Right atrium auricular region (tissue), 2 donors: ENCODE data around the gene FADS3. TPM values are rescaled to one million over a fixed set of nuclear protein-coding genes. Genes with fewer than 3 reads are reported as not detected.

Experiments
- DNase-seq: peaks from one replicate; pipeline ENCODE4 v3.0.0-alpha.2; 2019; ENCODE audit warnings: low spot score
- H3K27ac ChIP-seq, 2 donors: fragments of 200-600 bp; sonication (generic); 1 replicate in 1 of 2; 2 replicates in 1 of 2; pipeline ENCODE4 v1.5.1; 2016 to 2019
- H3K27me3 ChIP-seq, 2 donors: fragments of 200-600 bp; sonication (generic); one replicate each; pipeline versions ENCODE4 v1.5.1 to v1.6.0; 2017 to 2019
- H3K36me3 ChIP-seq: fragments of 200-600 bp; sonication (generic); one replicate; pipeline ENCODE4 v1.5.1; 2016
- H3K4me1 ChIP-seq, 2 donors: fragments of 200-600 bp; sonication (generic); one replicate each; pipeline versions ENCODE4 v1.5.1 to v1.6.0; 2017 to 2019
- H3K4me3 ChIP-seq, 2 donors: fragments of 200-600 bp; sonication (generic); 1 replicate in 1 of 2; 2 replicates in 1 of 2; pipeline ENCODE4 v1.5.1; 2017 to 2019; ENCODE audit warnings: mild to moderate bottlenecking in 1 of 2, moderate library complexity in 1 of 2
- H3K9me3 ChIP-seq, 2 donors: fragments of 200-600 bp; sonication (generic); one replicate each; pipeline ENCODE4 v1.5.1; 2019
- total RNA-seq, 2 donors: library from RNA; depleted of rRNA; stranded (reverse); fragments of >200 nt; gene quantifications; one replicate each; pipeline ENCODE4 v1.1.0, GENCODE V29; 2016
- TF ChIP-seq, protein P1 (sequence below), 2 donors: fragments of 200-600 bp; sonication (generic); IDR thresholded peaks; one replicate each; pipeline ENCODE4 v1.5.1; 2019; ENCODE audit warnings: antibody characterized with exemption in 2 of 2

The FADS3 gene
- total RNA-seq, 2 donors from 2014 or later = 48.7 to 93.0 TPM

DNA sequence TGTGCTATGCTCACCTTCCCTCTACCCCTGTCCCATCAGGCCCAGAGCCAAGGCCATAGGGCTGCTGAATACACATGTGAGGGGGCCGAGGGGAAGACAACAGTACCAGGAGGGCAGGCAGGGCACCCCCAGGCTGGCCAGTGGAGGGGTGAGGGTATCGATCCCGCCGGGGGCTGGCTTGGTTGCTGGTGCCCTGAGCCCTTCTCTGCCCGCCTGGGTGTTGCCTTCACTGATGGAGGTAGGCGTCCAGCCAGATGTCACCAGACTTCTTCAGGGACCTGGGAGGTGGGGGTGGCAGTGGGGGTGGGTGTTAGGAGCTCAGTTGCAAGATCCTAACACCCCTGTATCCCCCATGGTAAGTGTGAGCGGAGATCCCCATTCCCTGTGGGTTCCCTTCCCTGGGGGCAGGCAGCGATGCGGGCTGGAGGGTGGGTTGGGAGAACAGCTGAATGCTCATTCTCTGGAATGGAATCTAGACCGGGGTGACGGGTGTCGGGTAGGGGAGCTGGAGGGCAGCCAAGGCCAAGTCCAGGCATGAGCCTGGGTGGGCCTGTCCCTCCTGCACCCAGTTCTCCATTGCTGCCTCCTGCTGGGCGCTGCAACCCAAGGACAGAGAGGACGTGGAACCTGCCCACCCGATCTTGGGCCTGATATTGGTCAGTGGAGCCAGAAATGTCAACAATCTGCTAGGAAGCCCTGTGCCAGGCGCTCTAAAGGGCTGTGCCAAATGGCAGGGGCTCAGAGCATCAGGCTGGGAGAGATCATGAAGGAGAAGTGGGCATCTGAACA lies 17.6 kb downstream of the FADS3 start:
- peak overlapping the region; percentile 51 to 67 for H3K27ac ChIP-seq
- no peak overlapping the region for H3K4me3 ChIP-seq
- no peaks in the 10 kb centered on the region for H3K27me3 ChIP-seq
- peaks cover 33% of the 10 kb centered on the region for H3K36me3 ChIP-seq
- TF ChIP-seq, protein P1, sequence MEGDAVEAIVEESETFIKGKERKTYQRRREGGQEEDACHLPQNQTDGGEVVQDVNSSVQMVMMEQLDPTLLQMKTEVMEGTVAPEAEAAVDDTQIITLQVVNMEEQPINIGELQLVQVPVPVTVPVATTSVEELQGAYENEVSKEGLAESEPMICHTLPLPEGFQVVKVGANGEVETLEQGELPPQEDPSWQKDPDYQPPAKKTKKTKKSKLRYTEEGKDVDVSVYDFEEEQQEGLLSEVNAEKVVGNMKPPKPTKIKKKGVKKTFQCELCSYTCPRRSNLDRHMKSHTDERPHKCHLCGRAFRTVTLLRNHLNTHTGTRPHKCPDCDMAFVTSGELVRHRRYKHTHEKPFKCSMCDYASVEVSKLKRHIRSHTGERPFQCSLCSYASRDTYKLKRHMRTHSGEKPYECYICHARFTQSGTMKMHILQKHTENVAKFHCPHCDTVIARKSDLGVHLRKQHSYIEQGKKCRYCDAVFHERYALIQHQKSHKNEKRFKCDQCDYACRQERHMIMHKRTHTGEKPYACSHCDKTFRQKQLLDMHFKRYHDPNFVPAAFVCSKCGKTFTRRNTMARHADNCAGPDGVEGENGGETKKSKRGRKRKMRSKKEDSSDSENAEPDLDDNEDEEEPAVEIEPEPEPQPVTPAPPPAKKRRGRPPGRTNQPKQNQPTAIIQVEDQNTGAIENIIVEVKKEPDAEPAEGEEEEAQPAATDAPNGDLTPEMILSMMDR (IDR thresholded peaks at IDR 0.05) = no peak
- no peak for DNase-seq
- H3K4me1 ChIP-seq = peaks cover 0 to 41% of the 10 kb centered on the region in 2 donors
- no peaks in the 10 kb centered on the region for H3K9me3 ChIP-seq

DNA sequence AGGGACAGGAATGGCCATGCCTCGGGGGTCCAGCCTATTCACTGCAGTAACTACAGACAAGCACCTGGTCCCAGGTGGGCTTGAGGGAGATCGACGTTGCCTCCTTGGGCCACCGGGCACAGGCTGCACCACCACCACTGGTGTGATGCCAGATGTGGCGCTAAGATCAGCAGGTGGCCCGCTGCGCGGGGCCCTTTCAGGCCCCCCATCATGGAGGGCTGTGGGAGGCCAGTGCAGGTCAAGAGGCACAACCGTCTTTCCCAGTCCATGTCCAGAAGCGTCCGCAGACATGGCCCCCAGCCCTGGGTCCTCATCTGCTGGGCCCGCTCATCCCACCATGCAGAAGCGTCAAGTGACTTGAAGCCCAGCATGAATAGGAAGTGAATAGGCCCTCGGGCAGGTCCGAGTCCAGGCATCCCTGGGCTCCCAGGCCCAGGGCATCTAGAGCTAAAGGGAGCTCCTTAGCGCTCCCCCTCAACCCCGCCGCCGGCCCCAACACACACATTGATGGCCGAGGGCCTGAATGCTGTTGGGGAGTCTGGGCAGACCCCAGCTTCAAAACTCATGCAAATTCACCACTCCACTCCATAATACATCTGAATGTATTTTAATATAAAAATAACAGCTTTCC lies 18.3 kb downstream of the FADS3 start:
- Histone ChIP-seq H3K27ac (no peak overlapping the region), H3K27me3 (no peaks in the 10 kb centered on the region), H3K9me3 (no peaks in the 10 kb centered on the region), H3K4me1 (peaks cover 0 to 41% of the 10 kb centered on the region in 2 donors), H3K4me3 (no peak overlapping the region), H3K36me3 (peaks cover 26% of the 10 kb centered on the region)
- DNase-seq = no peak
- TF ChIP-seq, protein P1 (IDR thresholded peaks at IDR 0.05) = no peak

DNA sequence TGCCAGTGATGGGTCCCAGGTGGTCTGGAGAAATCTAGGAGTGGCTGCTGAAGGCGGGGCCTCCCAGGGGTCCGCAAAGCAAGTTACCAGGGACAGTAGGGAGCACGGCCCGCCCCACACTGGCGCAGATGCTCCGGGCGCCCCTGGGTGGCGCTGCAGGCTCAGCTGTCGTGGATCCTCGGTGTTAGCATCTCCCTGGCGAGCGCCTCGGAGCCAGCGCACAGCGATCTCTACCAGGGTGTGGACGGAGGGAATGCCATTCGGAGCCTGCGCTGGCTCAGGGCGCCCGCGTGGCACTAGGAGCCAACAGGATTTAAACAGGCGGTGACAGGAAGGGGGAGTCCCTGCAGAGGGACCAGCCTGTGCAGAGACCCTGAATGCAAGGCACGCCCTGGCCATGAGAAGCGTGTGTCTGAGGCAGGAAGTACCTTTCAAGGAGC lies 20.2 kb downstream of the FADS3 start:
- TF ChIP-seq, protein P1 (IDR thresholded peaks at IDR 0.05) = peak; percentile 95 to 98
- peaks cover 8% of the 10 kb centered on the region for H3K36me3 ChIP-seq
- no peaks in the 10 kb centered on the region for H3K9me3 ChIP-seq
- H3K27me3 ChIP-seq = no peaks in the 10 kb centered on the region
- H3K27ac ChIP-seq = peak overlapping the region; percentile 47 to 58
- peaks cover 0 to 41% of the 10 kb centered on the region in 2 donors for H3K4me1 ChIP-seq
- DNase-seq = peak; percentile 83
- no peak overlapping the region for H3K4me3 ChIP-seq

DNA sequence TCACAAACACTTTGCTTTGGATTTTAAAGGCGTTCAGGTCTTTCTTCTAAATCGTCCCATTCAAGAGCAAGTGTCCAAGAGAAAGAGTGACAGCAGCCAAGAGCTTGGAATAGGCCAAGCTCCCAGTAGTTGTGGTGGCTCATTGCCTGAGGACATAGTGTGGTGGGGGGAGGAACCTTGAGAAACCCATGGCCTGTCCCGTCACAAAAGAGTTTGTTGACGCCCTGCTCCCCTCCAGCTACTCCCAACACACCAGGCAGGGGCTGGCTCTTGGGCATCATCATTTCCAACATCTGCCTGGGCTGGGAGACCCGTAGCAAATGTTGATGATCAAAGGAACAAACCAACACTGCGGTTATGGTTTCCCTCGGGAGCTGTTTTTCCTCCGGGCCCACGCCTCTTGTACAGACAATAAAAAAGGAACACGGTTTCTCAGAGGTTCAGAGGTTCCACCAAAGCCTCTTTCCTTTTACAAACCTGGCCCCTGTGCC lies 20.8 kb downstream of the FADS3 start:
- H3K27ac ChIP-seq = peak overlapping the region; percentile 47 to 58
- H3K27me3 ChIP-seq = no peaks in the 10 kb centered on the region
- TF ChIP-seq, protein P1 (IDR thresholded peaks at IDR 0.05) = no peak
- no peaks in the 10 kb centered on the region for H3K9me3 ChIP-seq
- no peak overlapping the region for H3K4me3 ChIP-seq
- no peak for DNase-seq
- peaks cover 2% of the 10 kb centered on the region for H3K36me3 ChIP-seq
- H3K4me1 ChIP-seq = peaks cover 0 to 41% of the 10 kb centered on the region in 2 donors

DNA sequence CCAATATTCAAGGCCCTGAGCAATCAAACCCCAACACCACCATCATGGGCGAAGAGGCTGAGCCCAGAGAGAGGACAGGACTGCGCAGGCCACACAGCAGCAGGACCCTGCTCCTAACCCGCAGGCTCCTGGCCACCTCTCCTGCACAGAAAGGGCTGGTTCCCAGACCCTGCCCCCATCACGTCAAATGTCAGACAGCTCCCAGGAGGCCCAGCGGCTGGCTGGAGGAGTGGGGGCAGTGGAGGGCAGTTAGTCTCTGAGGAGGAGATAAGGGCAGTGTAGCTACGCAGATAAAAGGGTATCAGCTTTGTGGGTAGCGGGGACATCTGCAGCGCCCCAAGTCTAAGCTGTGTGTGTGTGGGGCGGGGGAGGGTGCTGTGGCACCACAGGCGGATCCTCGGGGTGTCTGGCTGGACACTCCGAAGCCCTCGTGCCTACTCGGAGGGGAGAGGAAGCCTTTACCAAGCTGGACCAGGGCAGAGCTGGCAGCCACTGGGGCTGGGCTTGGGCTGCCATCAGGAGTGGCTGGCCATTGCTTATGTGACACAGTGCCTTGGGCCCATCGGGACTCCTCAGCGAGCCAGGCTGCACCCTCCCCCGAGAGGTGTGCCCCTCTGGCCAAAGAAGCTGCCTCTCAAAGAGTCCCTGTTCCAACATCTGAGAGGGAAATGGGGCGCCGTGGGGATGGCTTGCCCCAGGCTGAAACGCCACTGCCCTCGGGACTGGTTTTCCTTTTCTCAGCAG lies 21.5 kb downstream of the FADS3 start:
- Histone ChIP-seq H3K27ac (peak overlapping the region in 1 of 2 donors; percentile 9), H3K4me3 (no peak overlapping the region), H3K36me3 (no peaks in the 10 kb centered on the region), H3K27me3 (no peaks in the 10 kb centered on the region), H3K9me3 (no peaks in the 10 kb centered on the region), H3K4me1 (peaks cover 0 to 39% of the 10 kb centered on the region in 2 donors)
- DNase-seq = no peak
- TF ChIP-seq, protein P1 (IDR thresholded peaks at IDR 0.05) = no peak
